Endothelial cell of umbilical vein (primary cell): ENCODE data around the gene C12orf76.

Experiments
- CTCF ChIP-seq, 2 donors: IDR thresholded peaks; 1 replicate in 1 of 2; 2 replicates in 1 of 2; pipeline ENCODE4 v1.5.1; 2011; ENCODE audit warnings: low read length in 2 of 2, mild to moderate bottlenecking in 2 of 2, moderate library complexity in 2 of 2, control low read depth in 1 of 2, inconsistent platforms in 1 of 2, low read depth in 1 of 2; ENCODE audit not compliant: insufficient read depth in 1 of 2; ENCODE audit errors: extremely low read depth in 1 of 2
- EZH2 ChIP-seq: IDR thresholded peaks from 2 replicates; pipeline ENCODE4 v1.6.1; 2012; ENCODE audit warnings: borderline replicate concordance, low read depth, mild to moderate bottlenecking, moderate library complexity, low read length, inconsistent platforms; ENCODE audit not compliant: severe bottlenecking
- GATA2 ChIP-seq: IDR thresholded peaks from 2 replicates; pipeline ENCODE4 v1.7.0; 2011; ENCODE audit warnings: low read depth, mild to moderate bottlenecking, moderate library complexity, mixed read lengths, low read length; ENCODE audit not compliant: insufficient read length, insufficient read depth
- JUN ChIP-seq: IDR thresholded peaks from 2 replicates; pipeline ENCODE4 v1.6.1; 2011; ENCODE audit warnings: borderline replicate concordance, low read depth; ENCODE audit not compliant: insufficient read length, insufficient read depth
- MAX ChIP-seq: IDR thresholded peaks from 2 replicates; pipeline ENCODE4 v1.6.1; 2011; ENCODE audit not compliant: insufficient read depth, insufficient read length
- MYC ChIP-seq: IDR thresholded peaks from one replicate; pipeline ENCODE4 v1.6.1; 2011; ENCODE audit warnings: mild to moderate bottlenecking, low read depth, low read length
- POLR2A ChIP-seq: IDR thresholded peaks from 2 replicates; pipeline ENCODE4 v1.6.1; 2012; ENCODE audit warnings: low read depth, mild to moderate bottlenecking, control low read depth, low read length
- POLR2AphosphoS5 ChIP-seq: IDR thresholded peaks from 2 replicates; pipeline ENCODE4 v1.6.1; 2012; ENCODE audit warnings: low read depth, mild to moderate bottlenecking, control low read depth, low read length, moderate library complexity; ENCODE audit not compliant: insufficient read depth

DNA sequence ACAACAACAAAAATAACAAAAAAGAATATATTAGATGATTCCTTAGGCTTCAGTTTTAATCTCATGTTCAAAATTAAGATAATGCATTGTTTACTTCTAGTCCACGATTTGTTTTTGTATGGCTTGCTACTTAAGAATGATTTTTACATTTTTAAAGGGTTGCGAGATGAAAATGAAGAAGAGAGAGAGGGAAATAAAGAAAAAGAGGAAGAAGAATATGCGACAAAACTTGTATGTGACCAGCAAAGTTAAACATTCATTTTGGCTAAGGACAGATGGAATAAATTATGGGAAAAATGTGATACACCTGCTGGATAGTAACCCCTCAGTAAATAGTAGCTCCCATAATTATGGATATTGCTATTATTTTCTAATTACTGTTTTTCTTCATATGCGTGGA lies 50.9 kb downstream of the C12orf76 start:
- TF ChIP-seq CTCF (IDR thresholded peaks at IDR 0.05; ENCODE audit: extremely low read depth in 1 of 2, insufficient read depth in 1 of 2, low read depth in 1 of 2, low read length in 2 of 2), result no peak
- TF ChIP-seq MAX, result no peak
- TF ChIP-seq MYC, result no peak
- TF ChIP-seq POLR2A, result no peak
- no peak for TF ChIP-seq EZH2
- no peak for TF ChIP-seq POLR2AphosphoS5
- TF ChIP-seq JUN, result no peak
- TF ChIP-seq GATA2, result no peak
